IMR-90 (cell line): ENCODE measurements around the gene SSBP3. TPM values are rescaled to one million over a fixed set of nuclear protein-coding genes. Genes with fewer than 3 reads are reported as not detected.

Experiments used
- ATAC-seq: fragments of 200-7000 bp; cut with Tn5 transposase; 2 replicates; pipeline ENCODE4 v1.9.1; 2020; ENCODE audit warnings: low read depth, mild to moderate bottlenecking, moderate library complexity
- Bru-seq: library from RNA; stranded (reverse); fragments of 400-500 nt; gene quantifications from one replicate; lab custom pipeline; 2021; lab: Mats Ljungman, UMichigan
- BruChase-seq, 2 experiments: library from RNA; stranded (reverse); fragments of 400-500 nt; gene quantifications; one replicate each; lab custom pipeline; 2021; lab: Mats Ljungman, UMichigan
- BruUV-seq: library from RNA; stranded (reverse); fragments of 400-500 nt; replicated peaks from 2 replicates; lab custom pipeline; 2021; lab: Mats Ljungman, UMichigan
- CTCF ChIA-PET: fragments of 300-600 bp; formaldehyde crosslinking; extraction: SDS; loops from one replicate; lab custom pipeline; 2021; ENCODE audit warnings: antibody characterized with exemption; lab: Yijun Ruan, JAX
- POLR2A ChIA-PET: fragments of 300-600 bp; sonication (Branson Sonifier 250); formaldehyde crosslinking; loops from one replicate; lab custom pipeline; 2022; ENCODE audit warnings: antibody characterized with exemption; ENCODE audit not compliant: unreplicated experiment; lab: Charles Lee
- DNase-seq: peaks from one replicate; pipeline ENCODE4 v3.0.0; 2013
- H2AFZ ChIP-seq: replicated peaks from 2 replicates; pipeline ENCODE3; 2013; ENCODE audit warnings: low read length, mild to moderate bottlenecking; ENCODE audit not compliant: poor library complexity
- H2AK5ac ChIP-seq: 2 replicates; pipeline ENCODE4 v1.6.1; 2013; ENCODE audit warnings: low read depth, low read length, inconsistent platforms
- H2AK9ac ChIP-seq: replicated peaks from 2 replicates; pipeline ENCODE3; 2013; ENCODE audit warnings: mild to moderate bottlenecking, low read depth, low read length, moderate library complexity; ENCODE audit not compliant: poor library complexity
- H2BK120ac ChIP-seq: 2 replicates; pipeline ENCODE4 v1.6.1; 2013; ENCODE audit warnings: low read depth, low read length, inconsistent platforms
- H2BK15ac ChIP-seq: 3 replicates; pipeline ENCODE4 v1.6.1; 2013; ENCODE audit warnings: low read depth, low read length, inconsistent platforms
- H2BK20ac ChIP-seq: 2 replicates; pipeline ENCODE4 v1.6.1; 2013; ENCODE audit warnings: low read depth, mild to moderate bottlenecking, inconsistent platforms, low read length, moderate library complexity
- H2BK5ac ChIP-seq: 2 replicates; pipeline ENCODE4 v1.6.1; 2013; ENCODE audit warnings: mild to moderate bottlenecking, low read depth, low read length, inconsistent platforms; ENCODE audit not compliant: poor library complexity, severe bottlenecking
- H3K14ac ChIP-seq: replicated peaks from 2 replicates; pipeline ENCODE4 v1.6.1; 2013; ENCODE audit warnings: low read depth, low read length, inconsistent platforms
- H3K18ac ChIP-seq: 2 replicates; pipeline ENCODE4 v1.6.1; 2013; ENCODE audit warnings: low read depth, low read length, control low read depth
- H3K23ac ChIP-seq: 2 replicates; pipeline ENCODE4 v1.6.1; 2013; ENCODE audit warnings: low read depth, low read length, inconsistent platforms
- H3K27ac ChIP-seq: 2 replicates; pipeline ENCODE4 v1.5.1; 2013; ENCODE audit warnings: mild to moderate bottlenecking, control low read depth, low read length; ENCODE audit not compliant: insufficient read depth
- H3K27me3 ChIP-seq: 2 replicates; pipeline ENCODE4 v1.6.1; 2013; ENCODE audit warnings: low read length; ENCODE audit not compliant: control insufficient read depth, insufficient read depth
- H3K36me3 ChIP-seq: 2 replicates; pipeline ENCODE4 v1.6.1; 2013; ENCODE audit warnings: low read length, mixed read lengths; ENCODE audit not compliant: control insufficient read depth, insufficient read depth
- H3K4ac ChIP-seq: 2 replicates; pipeline ENCODE4 v1.6.1; 2013; ENCODE audit warnings: low read depth, low read length, inconsistent platforms
- H3K4me1 ChIP-seq: 2 replicates; pipeline ENCODE4 v1.6.1; 2013; ENCODE audit warnings: low read length, mixed read lengths; ENCODE audit not compliant: control insufficient read depth, insufficient read depth
- H3K4me2 ChIP-seq: 2 replicates; pipeline ENCODE4 v1.6.1; 2013; ENCODE audit warnings: low read depth, mild to moderate bottlenecking, control low read depth, low read length, moderate library complexity
- H3K4me3 ChIP-seq: 2 replicates; pipeline ENCODE4 v1.5.1; 2013; ENCODE audit warnings: low read depth, mild to moderate bottlenecking, control low read depth, low read length, moderate library complexity; ENCODE audit not compliant: insufficient read depth
- H3K56ac ChIP-seq: 2 replicates; pipeline ENCODE4 v1.6.1; 2013; ENCODE audit warnings: low read length, inconsistent platforms; ENCODE audit not compliant: insufficient read depth; ENCODE audit errors: extremely low read depth
- H3K79me1 ChIP-seq, 2 experiments: 2 replicates each; pipeline ENCODE4 v1.6.1; 2013; ENCODE audit warnings: low read length in 2 of 2, inconsistent platforms in 1 of 2, low read depth in 1 of 2
- H3K9ac ChIP-seq: 2 replicates; pipeline ENCODE4 v1.6.1; 2013; ENCODE audit warnings: low read depth, low read length, control low read depth
- H3K9me1 ChIP-seq: 2 replicates; pipeline ENCODE4 v1.6.1; 2013; ENCODE audit warnings: low read length, inconsistent platforms; ENCODE audit not compliant: insufficient read depth
- H3K9me3 ChIP-seq: 2 replicates; pipeline ENCODE4 v1.6.1; 2013; ENCODE audit warnings: low read length; ENCODE audit not compliant: control insufficient read depth, insufficient read depth
- H4K20me1 ChIP-seq: 2 replicates; pipeline ENCODE4 v1.6.1; 2013; ENCODE audit warnings: low read length, inconsistent platforms; ENCODE audit not compliant: insufficient read depth
- H4K5ac ChIP-seq: 2 replicates; pipeline ENCODE4 v1.6.1; 2013; ENCODE audit warnings: mild to moderate bottlenecking, low read depth, low read length, control low read depth
- H4K8ac ChIP-seq, 2 experiments: 2 replicates each; pipeline ENCODE4 v1.6.1; 2013; ENCODE audit warnings: low read depth in 2 of 2, low read length in 2 of 2, control low read depth in 1 of 2, inconsistent platforms in 1 of 2
- H4K91ac ChIP-seq: 2 replicates; pipeline ENCODE4 v1.6.1; 2013; ENCODE audit warnings: low read depth, low read length, inconsistent platforms; ENCODE audit not compliant: insufficient read depth
- FOS ChIP-seq: fragments of 150-350 bp; IDR thresholded peaks from 2 replicates; pipeline ENCODE4 v1.6.1; 2016; ENCODE audit warnings: low read depth, low read length
- MAZ ChIP-seq: IDR thresholded peaks from 2 replicates; pipeline ENCODE4 v1.6.1; 2012; ENCODE audit warnings: low read depth, mild to moderate bottlenecking, low read length, improper control_type of control experiment, moderate library complexity, borderline replicate concordance
- NFE2L2 ChIP-seq: fragments of 150-350 bp; IDR thresholded peaks from 2 replicates; pipeline ENCODE4 v1.6.1; 2016; ENCODE audit warnings: low read depth, mild to moderate bottlenecking, low read length
- POLR2A ChIP-seq: IDR thresholded peaks from 2 replicates; pipeline ENCODE4 v1.6.1; 2012; ENCODE audit warnings: mild to moderate bottlenecking, low read depth, low read length
- RAD21 ChIP-seq: IDR thresholded peaks from 2 replicates; pipeline ENCODE4 v1.6.1; 2012; ENCODE audit warnings: low read length, improper control_type of control experiment
- SMC3 ChIP-seq: fragments of 150-350 bp; IDR thresholded peaks from 2 replicates; pipeline ENCODE4 v1.6.1; 2016; ENCODE audit warnings: low read depth, mild to moderate bottlenecking, antibody characterized with exemption, low read length, moderate library complexity
- WGBS, 2 experiments: methylation state at CpG; one replicate each; pipeline versions ENCODE4 v1.1.5 to v1.1.7; 2013; ENCODE audit warnings: missing lambda C conversion rate in 2 of 2; ENCODE audit not compliant: insufficient read length in 1 of 2; ENCODE audit errors: extremely low coverage in 2 of 2; 5-methylcytosine and 5-hydroxymethylcytosine counted together
- dilution Hi-C: fragments of 300-500 bp; cut with HindIII; formaldehyde crosslinking; loops from one replicate; pipeline ENCODE4 v1.14.3; 2018; ENCODE audit warnings: low sequenced_read_pairs; ENCODE audit not compliant: unreplicated experiment
- in situ Hi-C: fragments of 300-500 bp; cut with MboI; formaldehyde crosslinking; loops from 3 replicates; pipeline ENCODE4 v1.14.3; 2019; ENCODE audit warnings: low sequenced_read_pairs, inconsistent platforms, mixed read lengths
- intact Hi-C: fragments of 100-400 bp; cut with micrococcal nuclease; formaldehyde crosslinking; loops from 2 replicates; pipeline ENCODE4 v1.10.0; 2022
- long read RNA-seq: library from polyadenylated mRNA; unstranded; transcript quantifications from one replicate; pipeline ENCODE4 v2.0.0, GENCODE V29; 2021; ENCODE audit not compliant: unreplicated experiment
- polyA plus RNA-seq, 3 experiments: library from polyadenylated mRNA; depleted of rRNA; stranded (reverse); fragments of >200 nt; gene quantifications; 2 replicates each; pipeline ENCODE4 v1.2.3, GENCODE V29; 2012; ENCODE audit warnings: low replicate concordance in 1 of 3
- total RNA-seq: library from RNA; depleted of rRNA; stranded (reverse); fragments of >200 nt; gene quantifications from 2 replicates; pipeline ENCODE4 v1.2.3, GENCODE V29; 2012; rRNA removed
- TF ChIP-seq, protein P1 (sequence below): conservative IDR thresholded peaks from 2 replicates; pipeline ENCODE4 v1.5.1; 2012; ENCODE audit warnings: mild to moderate bottlenecking, low read depth, low read length, improper control_type of control experiment

Gene SSBP3
- total RNA-seq (9.7 and 10.9 TPM in 2 replicates), polyA plus RNA-seq (2012; rRNA removed) (39.6 and 40.6 TPM in 2 replicates), Bru-seq, nascent RNA (percentile 90 among the genes with signal in this experiment), BruChase-seq, experiment 1, labeled RNA remaining after a 6-hour chase (percentile 89 among the genes with signal in this experiment), BruChase-seq, experiment 2, labeled RNA remaining after a 2-hour chase (percentile 93 among the genes with signal in this experiment)
- 18.9 and 49.8 TPM in 2 replicates for polyA plus RNA-seq (2012; cell fraction: cytosol; rRNA removed)
- 36.1 and 36.7 TPM in 2 replicates for polyA plus RNA-seq (2012; cell fraction: nucleus; rRNA removed; ENCODE audit: low replicate concordance)
- long read RNA-seq, transcript SSBP3-203 (17 exons, 1,578 nt): major isoform, 7 of 51 reads
- long read RNA-seq, partial matches to known transcripts: 8 of 51 reads
- long read RNA-seq, other reads (novel, unspliced or antisense): 36 of 51 reads

DNA sequence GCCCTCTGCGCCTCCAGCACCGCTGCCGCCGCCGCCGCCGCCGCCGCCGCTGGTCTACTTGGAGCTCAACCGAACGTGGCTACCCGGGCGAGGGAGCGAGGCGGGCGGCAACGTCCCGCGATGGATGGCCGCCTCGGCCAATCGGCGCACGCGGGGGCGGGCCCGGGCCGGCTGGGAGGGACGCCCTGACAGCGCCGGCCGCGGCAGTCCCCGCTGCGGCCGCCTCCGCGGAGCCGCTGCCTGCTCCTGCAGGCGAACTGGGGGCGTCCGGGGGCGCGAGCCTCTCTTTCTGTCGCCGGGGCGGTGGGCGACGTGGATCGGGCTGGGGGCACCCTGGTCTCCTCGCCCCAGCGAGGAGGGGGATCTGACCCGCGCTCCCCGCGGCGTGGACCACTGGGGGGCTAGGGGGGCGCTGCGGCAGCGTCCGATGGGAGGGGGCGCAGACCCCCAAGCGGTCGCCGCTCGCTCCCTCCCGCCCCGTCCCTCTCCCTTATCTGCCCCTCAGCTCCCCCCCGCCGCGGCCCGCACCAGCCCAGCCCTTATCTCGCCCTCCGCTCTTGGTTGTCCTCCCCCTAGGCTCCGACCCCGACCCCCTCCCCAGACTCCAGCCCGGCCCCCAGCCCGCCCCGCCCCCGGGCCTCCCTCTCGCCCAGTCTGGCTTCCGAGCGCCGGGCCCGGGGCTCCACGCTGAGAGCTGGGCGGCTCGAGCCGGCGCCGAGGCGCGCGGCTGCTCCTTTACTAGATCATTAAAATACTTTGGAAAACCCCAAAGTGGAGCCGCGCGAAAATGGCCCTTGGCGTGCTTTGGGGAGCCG is at the start of gene SSBP3:
TSS of gene SSBP3 (minus strand) at position 56 of the 815 bp plus-strand sequence.
- Histone ChIP-seq H2BK5ac (peak within 1 kb of the TSS; percentile 72), H4K91ac (peak within 1 kb of the TSS; percentile 51), H4K8ac (peak within 1 kb of the TSS; percentile 64 to 71; a peak in 3 of 4 replicates), H3K79me1 (peaks cover 19 to 38% of the 10 kb centered on the region in 2 experiments), H3K18ac (peak within 1 kb of the TSS; percentile 80), H4K5ac (peak within 1 kb of the TSS; percentile 60), H3K36me3 (peaks cover 7% of the 10 kb centered on the region), H3K9me1 (peaks cover 17% of the 10 kb centered on the region), H3K27me3 (no peaks in the 10 kb centered on the region), H3K27ac (peak within 1 kb of the TSS; percentile 94), H3K14ac (peak within 1 kb of the TSS; percentile 53; the same call in 1 of the 2 replicates), H3K56ac (no peak within 1 kb of the TSS), H4K20me1 (peaks cover 22% of the 10 kb centered on the region), H2AK5ac (no peak within 1 kb of the TSS), H3K9me3 (no peaks in the 10 kb centered on the region), H3K4me3 (peak within 1 kb of the TSS; percentile 92), H2AFZ (peak within 1 kb of the TSS; percentile 91), H3K4ac (peak within 1 kb of the TSS; percentile 70), H3K4me1 (peaks cover 22% of the 10 kb centered on the region), H2BK15ac (peak within 1 kb of the TSS; percentile 12; the same call in 1 of the 3 replicates), H2BK20ac (0 out of 2 replicates have a peak within 1 kb of the TSS, but pooled peaks have one; percentile 4), H3K23ac (no peak within 1 kb of the TSS), H2AK9ac (peak within 1 kb of the TSS; percentile 80), H3K4me2 (peak within 1 kb of the TSS; percentile 98), H2BK120ac (peak within 1 kb of the TSS; percentile 73), H3K9ac (peak within 1 kb of the TSS; percentile 87)
- dilution Hi-C loops (no loop called here), intact Hi-C loops (loop anchor here (1.0 to 10.0 kb wide), 7 partner anchors 82 to 542 kb away; no protein-coding TSS in a partner anchor), in situ Hi-C loops (loop anchor here (5.0 kb wide), 1 partner anchor 81 kb away; no protein-coding TSS in a partner anchor)
- BruUV-seq: no TSS peak
- CTCF ChIA-PET: interaction anchor here (1.0 kb wide), 1 partner anchor 13 kb away, joined by 3 read pairs; no protein-coding TSS in a partner anchor
- 0% methylated on average over 30 of the region's 100 CpGs; no CpG with 5 or more reads in 1 of the 2 experiments for WGBS, 2 experiments
- DNase-seq (peak; percentile 88), ATAC-seq (peak; percentile 92)
- POLR2A ChIA-PET: interaction anchor here (0.6 to 1.0 kb wide), 3 partner anchors 83 to 281 kb away, joined by 3 to 25 read pairs (median 5); no protein-coding TSS in a partner anchor
- TF ChIP-seq, protein P1, sequence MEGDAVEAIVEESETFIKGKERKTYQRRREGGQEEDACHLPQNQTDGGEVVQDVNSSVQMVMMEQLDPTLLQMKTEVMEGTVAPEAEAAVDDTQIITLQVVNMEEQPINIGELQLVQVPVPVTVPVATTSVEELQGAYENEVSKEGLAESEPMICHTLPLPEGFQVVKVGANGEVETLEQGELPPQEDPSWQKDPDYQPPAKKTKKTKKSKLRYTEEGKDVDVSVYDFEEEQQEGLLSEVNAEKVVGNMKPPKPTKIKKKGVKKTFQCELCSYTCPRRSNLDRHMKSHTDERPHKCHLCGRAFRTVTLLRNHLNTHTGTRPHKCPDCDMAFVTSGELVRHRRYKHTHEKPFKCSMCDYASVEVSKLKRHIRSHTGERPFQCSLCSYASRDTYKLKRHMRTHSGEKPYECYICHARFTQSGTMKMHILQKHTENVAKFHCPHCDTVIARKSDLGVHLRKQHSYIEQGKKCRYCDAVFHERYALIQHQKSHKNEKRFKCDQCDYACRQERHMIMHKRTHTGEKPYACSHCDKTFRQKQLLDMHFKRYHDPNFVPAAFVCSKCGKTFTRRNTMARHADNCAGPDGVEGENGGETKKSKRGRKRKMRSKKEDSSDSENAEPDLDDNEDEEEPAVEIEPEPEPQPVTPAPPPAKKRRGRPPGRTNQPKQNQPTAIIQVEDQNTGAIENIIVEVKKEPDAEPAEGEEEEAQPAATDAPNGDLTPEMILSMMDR: no peak
- peak; percentile 3; the same call in 1 of the 2 replicates for TF ChIP-seq RAD21
- TF ChIP-seq MAZ: peak; percentile 11; the same call in 1 of the 2 replicates
- no peak for TF ChIP-seq SMC3
- peak; percentile 44; the same call in 1 of the 2 replicates for TF ChIP-seq POLR2A
- no peak for TF ChIP-seq NFE2L2
- TF ChIP-seq FOS: 0 out of 2 replicates have a peak, but pooled peaks have one; percentile 20
